Astrocyte (in vitro differentiated cells and primary cell): ENCODE data around the gene BAG5. TPM values are rescaled to one million over a fixed set of nuclear protein-coding genes. Genes with fewer than 3 reads are reported as not detected.
"Not testable (repeated sequence)": the region's sequence is repeated elsewhere in the genome, so short reads cannot be mapped to it uniquely, and the experiment has no call there.

Source experiments
- DNase-seq: peaks from one replicate; pipeline ENCODE4 v3.0.0-alpha.2; 2010; ENCODE audit warnings: low read depth
- FAIRE-seq: peaks from 2 replicates; lab custom pipeline; 2011; peaks lifted over from hg19 to GRCh38; lab: Jason Lieb, UNC
- H2AFZ ChIP-seq: 2 replicates; pipeline ENCODE4 v1.6.0; 2012; ENCODE audit warnings: low read depth, low read length, inconsistent platforms
- H3K27ac ChIP-seq: 2 replicates; pipeline ENCODE4 v1.5.1; 2011; ENCODE audit warnings: low read depth, low read length, inconsistent platforms
- H3K27me3 ChIP-seq: 2 replicates; pipeline ENCODE4 v1.6.0; 2011; ENCODE audit warnings: low read length, inconsistent platforms; ENCODE audit not compliant: insufficient read depth
- H3K36me3 ChIP-seq: 2 replicates; pipeline ENCODE4 v1.5.1; 2011; ENCODE audit warnings: low read length, inconsistent platforms; ENCODE audit not compliant: insufficient read depth
- H3K4me1 ChIP-seq: 2 replicates; pipeline ENCODE4 v1.5.1; 2011; ENCODE audit warnings: low read length, inconsistent platforms; ENCODE audit not compliant: insufficient read depth
- H3K4me2 ChIP-seq: 2 replicates; pipeline ENCODE4 v1.6.0; 2012; ENCODE audit warnings: low read length, inconsistent platforms
- H3K4me3 ChIP-seq: 2 replicates; pipeline ENCODE4 v1.5.1; 2011; ENCODE audit warnings: low read depth, mild to moderate bottlenecking, low read length, inconsistent platforms; ENCODE audit not compliant: insufficient read depth
- H3K79me2 ChIP-seq: 2 replicates; pipeline ENCODE4 v1.6.0; 2012; ENCODE audit warnings: mild to moderate bottlenecking, low read length, inconsistent platforms; ENCODE audit not compliant: insufficient read depth
- H3K9ac ChIP-seq: 2 replicates; pipeline ENCODE4 v1.6.0; 2012; ENCODE audit warnings: mild to moderate bottlenecking, low read length, inconsistent platforms
- H3K9me3 ChIP-seq: 2 replicates; pipeline ENCODE4 v1.5.1; 2012; ENCODE audit warnings: low read depth, mild to moderate bottlenecking, low read length, inconsistent platforms; ENCODE audit not compliant: insufficient read depth
- H4K20me1 ChIP-seq: 2 replicates; pipeline ENCODE4 v1.6.0; 2012; ENCODE audit warnings: low read length, inconsistent platforms; ENCODE audit not compliant: insufficient read depth
- H3K27ac Mint-ChIP-seq: one replicate; pipeline ENCODE4 v1.8.0; 2021; ENCODE audit warnings: mild to moderate bottlenecking, mixed read lengths; ENCODE audit not compliant: unreplicated experiment
- H3K27me3 Mint-ChIP-seq: one replicate; pipeline ENCODE4 v1.8.0; 2021; ENCODE audit warnings: low read depth, mixed read lengths; ENCODE audit not compliant: unreplicated experiment
- H3K36me3 Mint-ChIP-seq: one replicate; pipeline ENCODE4 v1.8.0; 2021; ENCODE audit warnings: low read depth, mixed read lengths; ENCODE audit not compliant: unreplicated experiment
- H3K4me1 Mint-ChIP-seq: one replicate; pipeline ENCODE4 v1.8.0; 2021; ENCODE audit warnings: low read depth, mixed read lengths; ENCODE audit not compliant: unreplicated experiment
- H3K4me3 Mint-ChIP-seq: one replicate; pipeline ENCODE4 v1.8.0; 2021; ENCODE audit warnings: mild to moderate bottlenecking, moderate library complexity, mixed read lengths; ENCODE audit not compliant: unreplicated experiment
- H3K9me3 Mint-ChIP-seq: one replicate; pipeline ENCODE4 v1.8.0; 2021; ENCODE audit warnings: mild to moderate bottlenecking, mixed read lengths; ENCODE audit not compliant: unreplicated experiment
- CTCF ChIP-seq: IDR thresholded peaks from 2 replicates; pipeline ENCODE4 v1.5.1; 2011; ENCODE audit warnings: low read depth, mild to moderate bottlenecking, inconsistent platforms, low read length, moderate library complexity; ENCODE audit not compliant: insufficient read depth
- EZH2 ChIP-seq: IDR thresholded peaks from 2 replicates; pipeline ENCODE4 v1.6.1; 2012; ENCODE audit warnings: mild to moderate bottlenecking, low read length, inconsistent platforms; ENCODE audit not compliant: insufficient read depth
- total RNA-seq: library from RNA; stranded (reverse); gene quantifications from 2 replicates; pipeline ENCODE4 v1.2.1, GENCODE V29; 2021

BAG5 gene
- total RNA-seq, 1 donor from 2014 or later = 35.2 TPM

GRCh38 chr14:103526247-103526913, 36.1 kb downstream of the BAG5 start:
- Histone ChIP-seq H3K4me1 (peaks cover 32% of the 10 kb centered on the region), H3K36me3 (no peaks in the 10 kb centered on the region), H3K4me3 (no peak overlapping the region), H3K79me2 (peaks cover 24% of the 10 kb centered on the region), H4K20me1 (peaks cover 24% of the 10 kb centered on the region), H3K27ac (no peak overlapping the region), H3K4me2 (no peak overlapping the region), H3K9me3 (no peaks in the 10 kb centered on the region), H2AFZ (no peak overlapping the region), H3K9ac (no peak overlapping the region), H3K27me3 (peaks cover 14% of the 10 kb centered on the region)
- DNase-seq = no peak
- Mint-ChIP-seq H3K4me3 (no peak overlapping the region), H3K4me1 (peaks cover 13% of the 10 kb centered on the region), H3K9me3 (no peaks in the 10 kb centered on the region), H3K27me3 (peaks cover 6% of the 10 kb centered on the region), H3K36me3 (peaks cover 6% of the 10 kb centered on the region), H3K27ac (no peak overlapping the region)
- TF ChIP-seq EZH2 (no peak), CTCF (no peak)
- no peak for FAIRE-seq

- H3K9ac ChIP-seq, H3K9me3 Mint-ChIP-seq, H3K4me2 ChIP-seq, H3K4me3 Mint-ChIP-seq, H3K9me3 ChIP-seq, H3K36me3 Mint-ChIP-seq, H3K27ac ChIP-seq, H3K27me3 Mint-ChIP-seq, DNase-seq, H3K36me3 ChIP-seq, H3K4me3 ChIP-seq, H3K27ac Mint-ChIP-seq, H2AFZ ChIP-seq, FAIRE-seq: not testable (repeated sequence)
- Histone ChIP-seq H3K79me2 (peaks cover 16% of the 10 kb centered on the region), H3K4me1 (peaks cover 38% of the 10 kb centered on the region), H3K27me3 (peaks cover 14% of the 10 kb centered on the region), H4K20me1 (peaks cover 17% of the 10 kb centered on the region)
- peaks cover 13% of the 10 kb centered on the region for H3K4me1 Mint-ChIP-seq
Observed at GRCh38 chr14:103525430-103526246, 36.8 kb downstream of the BAG5 start.

GRCh38 chr14:103524002-103524935, 38.2 kb downstream of the BAG5 start:
- H3K27ac Mint-ChIP-seq = no peak overlapping the region
- H3K4me3 Mint-ChIP-seq = peak overlapping the region; percentile 68
- no peak overlapping the region for H3K4me3 ChIP-seq

More at GRCh38 chr14:103524002-103524935, 38.2 kb downstream of the BAG5 start:
- Histone ChIP-seq H4K20me1 (peaks cover 20% of the 10 kb centered on the region), H2AFZ (no peak overlapping the region), H3K9ac (no peak overlapping the region), H3K9me3 (no peaks in the 10 kb centered on the region), H3K4me2 (no peak overlapping the region), H3K27me3 (peaks cover 14% of the 10 kb centered on the region), H3K36me3 (no peaks in the 10 kb centered on the region), H3K27ac (no peak overlapping the region), H3K4me1 (peaks cover 30% of the 10 kb centered on the region), H3K79me2 (peaks cover 3% of the 10 kb centered on the region)
- TF ChIP-seq EZH2 (no peak), CTCF (no peak)
- no peaks in the 10 kb centered on the region for H3K9me3 Mint-ChIP-seq
- H3K27me3 Mint-ChIP-seq = peaks cover 6% of the 10 kb centered on the region
- peaks cover 13% of the 10 kb centered on the region for H3K4me1 Mint-ChIP-seq
- no peak for DNase-seq
- FAIRE-seq = no peak
- H3K36me3 Mint-ChIP-seq = peaks cover 2% of the 10 kb centered on the region
